VCaP (cell line): ENCODE measurements around the gene PROKR1.

ENCODE experiments used
- H3K27ac ChIP-seq: fragments of 450-650 bp; 2 replicates; pipeline ENCODE4 v1.5.1; 2017
- CTCF ChIP-seq: fragments of 450-650 bp; conservative IDR thresholded peaks from 2 replicates; pipeline ENCODE4 v1.5.1; 2017; ENCODE audit warnings: mild to moderate bottlenecking, moderate library complexity

Gene PROKR1

GRCh38 chr2:68637047-68637446, 6.3 kb upstream of the PROKR1 start:
- H3K27ac ChIP-seq, result no peak overlapping the region
- TF ChIP-seq CTCF, result no peak

DNA sequence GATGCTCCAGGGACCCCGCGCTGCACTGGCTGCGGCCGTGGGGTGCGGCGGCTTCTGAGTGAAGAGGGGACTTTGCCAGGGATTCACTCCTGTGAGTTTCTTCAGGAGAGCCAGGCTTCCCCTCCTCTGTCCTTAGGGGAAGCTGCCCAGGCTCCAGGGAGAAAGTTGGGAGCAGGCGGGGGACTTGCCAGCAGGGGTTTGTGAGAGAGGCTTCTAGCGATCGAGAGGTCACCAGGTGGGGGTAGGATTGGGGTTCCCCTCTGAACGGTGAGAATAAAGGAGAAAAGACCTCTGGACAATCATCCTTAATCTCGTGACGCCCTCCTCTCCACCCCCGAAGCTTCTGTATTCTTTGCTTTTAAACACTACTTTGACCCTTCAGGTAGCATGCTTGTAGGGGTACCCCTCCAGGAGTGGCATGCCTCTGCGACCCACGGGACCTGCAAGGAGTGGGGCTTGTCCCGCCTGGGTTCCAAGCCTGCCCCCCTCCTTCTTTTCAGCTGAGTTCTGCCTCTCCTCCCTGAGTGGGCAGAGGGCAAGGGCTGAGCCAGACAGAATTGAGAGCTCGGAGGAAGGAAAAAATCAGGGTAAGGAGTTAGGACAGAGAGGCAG, 601 bp downstream of the PROKR1 start:
- TF ChIP-seq CTCF, result no peak
- peak overlapping the region; percentile 41; the same call in 1 of the 2 replicates for H3K27ac ChIP-seq

GRCh38 chr2:68645523-68645922, 2.1 kb downstream of the PROKR1 start:
- no peak overlapping the region for H3K27ac ChIP-seq
- no peak for TF ChIP-seq CTCF

- peak; percentile 63 for TF ChIP-seq CTCF
- no peak overlapping the region for H3K27ac ChIP-seq
These were observed 2.9 kb downstream of the PROKR1 start for GRCh38 chr2:68646303-68646702.

GRCh38 chr2:68650645-68651044, 7.3 kb downstream of the PROKR1 start:
- H3K27ac ChIP-seq, result no peak overlapping the region
- TF ChIP-seq CTCF, result no peak

DNA sequence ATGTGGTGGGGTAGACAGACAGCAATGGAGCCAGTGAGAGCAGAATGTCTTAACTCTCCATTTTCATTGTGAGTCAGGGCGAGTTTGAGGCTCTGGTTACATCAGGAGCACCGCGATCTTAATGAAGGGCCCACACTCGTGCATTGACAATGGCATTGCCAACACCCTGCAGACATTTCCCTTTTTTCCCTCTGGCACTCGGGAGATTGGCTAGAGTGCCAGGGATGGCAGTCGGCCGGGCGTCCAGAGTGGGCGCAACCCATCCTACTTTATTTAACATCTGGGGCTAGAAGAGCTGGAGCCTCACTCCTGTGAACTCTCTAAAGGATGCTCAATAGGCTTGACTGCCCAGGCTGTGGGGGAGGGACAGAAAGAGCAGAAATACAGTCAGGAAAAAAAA, 9.7 kb downstream of the PROKR1 start:
- H3K27ac ChIP-seq, result no peak overlapping the region
- TF ChIP-seq CTCF, result no peak

- no peak overlapping the region for H3K27ac ChIP-seq
- no peak for TF ChIP-seq CTCF
These were observed 10.2 kb downstream of the PROKR1 start for GRCh38 chr2:68653538-68653982.
